K562 (cell line): ENCODE measurements around the gene RUNX1. TPM values are rescaled to one million over a fixed set of nuclear protein-coding genes. Genes with fewer than 3 reads are reported as not detected.

Experiments used
- ELF4 ChIP-seq: fragments of 450-650 bp; formaldehyde crosslinking; IDR thresholded peaks from 2 replicates; pipeline ENCODE4 v1.4.0; 2022; ENCODE audit warnings: missing genetic modification characterization
- EWSR1 ChIP-seq: fragments of 450-650 bp; IDR thresholded peaks from 2 replicates; pipeline ENCODE4 v1.6.1; 2018; ENCODE audit warnings: borderline replicate concordance, mild to moderate bottlenecking, low read depth, moderate library complexity; ENCODE audit not compliant: partially characterized antibody
- GATA2 ChIP-seq: sonication (generic); formaldehyde crosslinking; IDR thresholded peaks from 2 replicates; pipeline ENCODE4 v1.4.0; 2020; ENCODE audit warnings: mild to moderate bottlenecking, missing genetic modification reagents
- HDAC1 ChIP-seq, 2 experiments: fragments of 450-650 bp; IDR thresholded peaks; 2 replicates each; pipeline ENCODE4 v1.6.1; 2016 to 2017; ENCODE audit warnings: inconsistent platforms in 1 of 2, mild to moderate bottlenecking in 1 of 2, moderate library complexity in 1 of 2
- HMBOX1 ChIP-seq: sonication (generic); IDR thresholded peaks from 2 replicates; pipeline ENCODE4 v1.6.1; 2016
- JUNB ChIP-seq: fragments of 450-650 bp; formaldehyde crosslinking; conservative IDR thresholded peaks from 2 replicates; pipeline ENCODE4 v1.4.0; 2020; ENCODE audit warnings: mild to moderate bottlenecking
- KDM5B ChIP-seq: fragments of 200-600 bp; sonication (generic); IDR thresholded peaks from 2 replicates; pipeline ENCODE4 v1.6.1; 2012; ENCODE audit warnings: low read depth, mild to moderate bottlenecking, moderate library complexity, low read length, control low read depth, inconsistent platforms; ENCODE audit not compliant: insufficient replicate concordance
- LEF1 ChIP-seq: fragments of 450-650 bp; IDR thresholded peaks from 2 replicates; pipeline ENCODE4 v1.6.1; 2016; ENCODE audit warnings: mild to moderate bottlenecking
- PHB2 ChIP-seq: fragments of 450-650 bp; IDR thresholded peaks from 2 replicates; pipeline ENCODE4 v1.6.1; 2017; ENCODE audit warnings: low read depth
- PHF20 ChIP-seq: fragments of 450-650 bp; IDR thresholded peaks from 2 replicates; pipeline ENCODE4 v1.6.1; 2018; ENCODE audit not compliant: partially characterized antibody
- PTRF ChIP-seq: fragments of 450-650 bp; IDR thresholded peaks from 2 replicates; pipeline ENCODE4 v1.6.1; 2016; ENCODE audit warnings: mild to moderate bottlenecking, missing genetic modification characterization, missing compliant biosample characterization
- SMAD3 ChIP-seq: fragments of 450-650 bp; formaldehyde crosslinking; conservative IDR thresholded peaks from 2 replicates; pipeline ENCODE4 v1.4.0; 2020; ENCODE audit warnings: mild to moderate bottlenecking
- TAF9B ChIP-seq: fragments of 450-650 bp; IDR thresholded peaks from 2 replicates; pipeline ENCODE4 v1.6.1; 2018; ENCODE audit warnings: mild to moderate bottlenecking; ENCODE audit not compliant: partially characterized antibody
- TGIF2 ChIP-seq: sonication (generic); formaldehyde crosslinking; IDR thresholded peaks from 2 replicates; pipeline ENCODE4 v1.8.1; 2022; ENCODE audit warnings: mild to moderate bottlenecking, missing genetic modification reagents, moderate library complexity
- YY1 ChIP-seq, 3 experiments: IDR thresholded peaks; 2 replicates each; pipeline ENCODE4 v1.6.1; 2011; ENCODE audit warnings: low read length in 2 of 3, mild to moderate bottlenecking in 2 of 3, moderate library complexity in 2 of 3, borderline replicate concordance in 1 of 3, control low read depth in 1 of 3, low read depth in 1 of 3; ENCODE audit not compliant: insufficient read depth in 3 of 3, insufficient replicate concordance in 2 of 3, control insufficient read depth in 1 of 3, insufficient read length in 1 of 3; ENCODE audit errors: extremely low read depth in 1 of 3
- ZC3H4 ChIP-seq: sonication (generic); formaldehyde crosslinking; IDR thresholded peaks from 2 replicates; pipeline ENCODE4 v1.9.0; 2021; ENCODE audit warnings: missing genetic modification reagents, borderline replicate concordance
- ZNF124 ChIP-seq: sonication (generic); formaldehyde crosslinking; IDR thresholded peaks from 2 replicates; pipeline ENCODE4 v1.8.1; 2022; ENCODE audit warnings: missing genetic modification reagents
- ZNF165 ChIP-seq: fragments of 250-450 bp; sonication (Bioruptor Pico); IDR thresholded peaks from 2 replicates; pipeline ENCODE4 v1.4.0; 2020; ENCODE audit warnings: borderline replicate concordance
- ZNF431 ChIP-seq: sonication (generic); formaldehyde crosslinking; IDR thresholded peaks from 2 replicates; pipeline ENCODE4 v1.8.0; 2022; ENCODE audit warnings: mild to moderate bottlenecking, missing genetic modification reagents
- ZNF668 ChIP-seq: fragments of 250-450 bp; sonication (Bioruptor Pico); IDR thresholded peaks from 2 replicates; pipeline ENCODE4 v1.8.0; 2022; ENCODE audit warnings: mild to moderate bottlenecking, inconsistent platforms
- polyA plus RNA-seq, 8 experiments: library from polyadenylated mRNA; depleted of rRNA in 4 of 8; stranded (reverse) in 5 of 8; unstranded in 3 of 8; fragments of >200 nt; fragmentation: Nextera tagmentation in 2 of 8; fragmentation: Illumina TruSeq in 1 of 8; extraction: Ambion mirVana in 2 of 8; extraction: Trizol in 1 of 8; gene quantifications; 2 replicates each; pipeline versions ENCODE4 v1.2.1 to v1.2.3, GENCODE V29; 2011 to 2014; ENCODE audit warnings: inconsistent platforms in 1 of 8, missing spikeins in 1 of 8
- total RNA-seq, 7 experiments: library from RNA; depleted of rRNA in 6 of 7; stranded (reverse); fragments of >200 nt in 6 of 7; fragmentation: Illumina TruSeq in 2 of 7; extraction: Trizol in 2 of 7; gene quantifications; 2 replicates each; pipeline versions ENCODE4 v1.2.1 to v1.2.3, GENCODE V29; 2011 to 2021; ENCODE audit warnings: low replicate concordance in 1 of 7
- TF ChIP-seq, protein P1 (sequence below): fragments of 450-650 bp; IDR thresholded peaks from 2 replicates; pipeline ENCODE4 v1.6.1; 2017; ENCODE audit warnings: antibody characterized with exemption
- TF ChIP-seq, protein P2 (sequence below), 2 experiments: fragments of 450-650 bp; conservative IDR thresholded peaks; 2 replicates each; pipeline ENCODE4 v1.6.1; 2017; ENCODE audit warnings: mild to moderate bottlenecking in 2 of 2, moderate library complexity in 2 of 2
- TF ChIP-seq, protein P3 (sequence below): fragments of 200-400 bp; formaldehyde crosslinking; IDR thresholded peaks from 2 replicates; pipeline ENCODE4 v1.6.1; 2017; ENCODE audit warnings: mild to moderate bottlenecking, low read depth, low read length, moderate library complexity

RUNX1 gene
- total and polyA plus RNA-seq, 9 of the 15 experiments (the other 6 are each of a cell fraction or from before 2014, with no cell fraction given), result 2.2 to 68.6 (median 17.8) TPM

DNA sequence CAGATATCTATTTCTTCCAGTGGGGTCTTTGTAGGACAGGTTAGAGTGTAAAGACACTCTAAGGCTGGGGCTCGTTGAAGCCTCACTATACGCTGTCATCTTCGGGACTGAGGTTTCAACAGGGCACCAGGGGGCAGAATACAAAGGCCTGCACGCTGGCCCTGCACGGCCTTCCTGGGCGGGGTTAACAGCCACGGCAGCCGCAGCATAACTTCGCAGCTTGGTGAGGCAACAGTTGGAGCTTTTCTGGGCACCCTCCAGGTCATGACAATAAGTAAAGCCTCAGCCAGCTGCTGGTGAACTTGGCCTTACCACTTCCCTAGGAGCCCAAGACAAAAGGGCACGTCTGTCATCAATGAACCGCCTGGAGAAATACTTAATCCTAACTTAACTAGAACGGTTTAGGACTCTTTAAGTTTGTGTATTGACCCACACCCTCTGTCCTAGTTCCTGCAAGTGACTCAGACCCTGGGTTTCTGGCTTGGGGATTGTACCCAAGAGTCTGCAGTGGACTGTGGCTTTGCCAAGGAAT, 2.3 kb upstream of the RUNX1 start (continued):
- TF ChIP-seq, protein P1, sequence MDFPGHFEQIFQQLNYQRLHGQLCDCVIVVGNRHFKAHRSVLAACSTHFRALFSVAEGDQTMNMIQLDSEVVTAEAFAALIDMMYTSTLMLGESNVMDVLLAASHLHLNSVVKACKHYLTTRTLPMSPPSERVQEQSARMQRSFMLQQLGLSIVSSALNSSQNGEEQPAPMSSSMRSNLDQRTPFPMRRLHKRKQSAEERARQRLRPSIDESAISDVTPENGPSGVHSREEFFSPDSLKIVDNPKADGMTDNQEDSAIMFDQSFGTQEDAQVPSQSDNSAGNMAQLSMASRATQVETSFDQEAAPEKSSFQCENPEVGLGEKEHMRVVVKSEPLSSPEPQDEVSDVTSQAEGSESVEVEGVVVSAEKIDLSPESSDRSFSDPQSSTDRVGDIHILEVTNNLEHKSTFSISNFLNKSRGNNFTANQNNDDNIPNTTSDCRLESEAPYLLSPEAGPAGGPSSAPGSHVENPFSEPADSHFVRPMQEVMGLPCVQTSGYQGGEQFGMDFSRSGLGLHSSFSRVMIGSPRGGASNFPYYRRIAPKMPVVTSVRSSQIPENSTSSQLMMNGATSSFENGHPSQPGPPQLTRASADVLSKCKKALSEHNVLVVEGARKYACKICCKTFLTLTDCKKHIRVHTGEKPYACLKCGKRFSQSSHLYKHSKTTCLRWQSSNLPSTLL, result no peak
- TF ChIP-seq, protein P2, sequence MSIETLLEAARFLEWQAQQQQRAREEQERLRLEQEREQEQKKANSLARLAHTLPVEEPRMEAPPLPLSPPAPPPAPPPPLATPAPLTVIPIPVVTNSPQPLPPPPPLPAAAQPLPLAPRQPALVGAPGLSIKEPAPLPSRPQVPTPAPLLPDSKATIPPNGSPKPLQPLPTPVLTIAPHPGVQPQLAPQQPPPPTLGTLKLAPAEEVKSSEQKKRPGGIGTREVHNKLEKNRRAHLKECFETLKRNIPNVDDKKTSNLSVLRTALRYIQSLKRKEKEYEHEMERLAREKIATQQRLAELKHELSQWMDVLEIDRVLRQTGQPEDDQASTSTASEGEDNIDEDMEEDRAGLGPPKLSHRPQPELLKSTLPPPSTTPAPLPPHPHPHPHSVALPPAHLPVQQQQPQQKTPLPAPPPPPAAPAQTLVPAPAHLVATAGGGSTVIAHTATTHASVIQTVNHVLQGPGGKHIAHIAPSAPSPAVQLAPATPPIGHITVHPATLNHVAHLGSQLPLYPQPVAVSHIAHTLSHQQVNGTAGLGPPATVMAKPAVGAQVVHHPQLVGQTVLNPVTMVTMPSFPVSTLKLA (conservative IDR thresholded peaks at IDR 0.05), result peak; percentile 38 to 73
- TF ChIP-seq JUNB (CRISPR knock-in tag) (no peak), TGIF2 (CRISPR knock-in tag) (no peak), PHF20 (no peak), ZNF124 (CRISPR knock-in tag) (no peak), GATA2 (no peak), ZC3H4 (no peak), PTRF (no peak), EWSR1 (no peak), KDM5B (no peak), PHB2 (no peak), LEF1 (peak; percentile 88), ELF4 (CRISPR knock-in tag) (peak; percentile 67; the same call in 1 of the 2 replicates), ZNF165 (CRISPR knock-in tag) (no peak), ZNF668 (CRISPR knock-in tag) (no peak), HDAC1 (IDR thresholded peaks at IDR 0.05) (no peak; a peak in 1 of 4 replicates), HMBOX1 (peak; percentile 94), SMAD3 (CRISPR knock-in tag) (peak; percentile 64; the same call in 1 of the 2 replicates), YY1 (IDR thresholded peaks at IDR 0.05; ENCODE audit: borderline replicate concordance in 1 of 3, control insufficient read depth in 1 of 3, extremely low read depth in 1 of 3, insufficient read depth in 3 of 3, insufficient read length in 1 of 3, insufficient replicate concordance in 2 of 3, low read depth in 1 of 3, low read length in 2 of 3) (peak in 2 of 3 experiments; percentile 50 to 74), ZNF431 (CRISPR knock-in tag) (no peak), TAF9B (no peak)
- TF ChIP-seq, protein P3, sequence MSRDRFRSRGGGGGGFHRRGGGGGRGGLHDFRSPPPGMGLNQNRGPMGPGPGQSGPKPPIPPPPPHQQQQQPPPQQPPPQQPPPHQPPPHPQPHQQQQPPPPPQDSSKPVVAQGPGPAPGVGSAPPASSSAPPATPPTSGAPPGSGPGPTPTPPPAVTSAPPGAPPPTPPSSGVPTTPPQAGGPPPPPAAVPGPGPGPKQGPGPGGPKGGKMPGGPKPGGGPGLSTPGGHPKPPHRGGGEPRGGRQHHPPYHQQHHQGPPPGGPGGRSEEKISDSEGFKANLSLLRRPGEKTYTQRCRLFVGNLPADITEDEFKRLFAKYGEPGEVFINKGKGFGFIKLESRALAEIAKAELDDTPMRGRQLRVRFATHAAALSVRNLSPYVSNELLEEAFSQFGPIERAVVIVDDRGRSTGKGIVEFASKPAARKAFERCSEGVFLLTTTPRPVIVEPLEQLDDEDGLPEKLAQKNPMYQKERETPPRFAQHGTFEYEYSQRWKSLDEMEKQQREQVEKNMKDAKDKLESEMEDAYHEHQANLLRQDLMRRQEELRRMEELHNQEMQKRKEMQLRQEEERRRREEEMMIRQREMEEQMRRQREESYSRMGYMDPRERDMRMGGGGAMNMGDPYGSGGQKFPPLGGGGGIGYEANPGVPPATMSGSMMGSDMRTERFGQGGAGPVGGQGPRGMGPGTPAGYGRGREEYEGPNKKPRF, result no peak
